SK-N-SH (cell line): ENCODE results near the gene ZNF679. TPM values are rescaled to one million over a fixed set of nuclear protein-coding genes. Genes with fewer than 3 reads are reported as not detected.

Experiments used
- CTCF ChIA-PET: fragments of 300-600, 350-600 bp; formaldehyde crosslinking; extraction: SDS; loops from one replicate; lab custom pipeline; 2021; lab: Yijun Ruan, JAX
- POLR2A ChIA-PET: fragments of 350-600 bp; sonication (Branson Sonifier 250); formaldehyde crosslinking; extraction: SDS; loops from one replicate; lab custom pipeline; 2020; ENCODE audit warnings: antibody characterized with exemption, inconsistent platforms; lab: Yijun Ruan, JAX
- DNase-seq: peaks from one replicate; pipeline ENCODE4 v3.0.0; 2012
- H2AFZ ChIP-seq: fragments of 200-600 bp; sonication (generic); 2 replicates; pipeline ENCODE4 v1.8.1; 2016; ENCODE audit warnings: antibody characterized with exemption, mild to moderate bottlenecking, low read depth
- H3F3A ChIP-seq: fragments of 200-600 bp; sonication (generic); replicated peaks from 2 replicates; pipeline ENCODE3; 2016; ENCODE audit warnings: antibody characterized with exemption, mild to moderate bottlenecking; ENCODE audit not compliant: insufficient read depth
- H3K27ac ChIP-seq, 2 experiments: fragments of 200-500 bp in 1 of 2; fragments of 200-600 bp in 1 of 2; sonication (Bioruptor generic) in 1 of 2; sonication (generic), shearing (Covaris generic) in 1 of 2; 2 replicates each; pipeline versions ENCODE4 v1.5.1 to v1.6.1; 2014 to 2016; ENCODE audit warnings: low read depth in 2 of 2, inconsistent platforms in 1 of 2, low read length in 1 of 2, mild to moderate bottlenecking in 1 of 2, mixed read lengths in 1 of 2
- H3K27me3 ChIP-seq: fragments of 200-600 bp; sonication (generic), shearing (Covaris generic); 2 replicates; pipeline ENCODE4 v1.6.1; 2016; ENCODE audit warnings: mixed run types; ENCODE audit not compliant: insufficient read depth
- H3K36me3 ChIP-seq, 2 experiments: fragments of 200-500 bp in 1 of 2; fragments of 200-600 bp in 1 of 2; sonication (Bioruptor generic) in 1 of 2; sonication (generic) in 1 of 2; replicated peaks in 1 of 2; 2 replicates each; pipeline versions ENCODE3 to v1.5.1; 2014 to 2016; ENCODE audit warnings: low read length in 1 of 2, mild to moderate bottlenecking in 1 of 2; ENCODE audit not compliant: insufficient read depth in 2 of 2, control insufficient read depth in 1 of 2
- H3K4me1 ChIP-seq, 2 experiments: fragments of 200-500 bp in 1 of 2; fragments of 200-600 bp in 1 of 2; sonication (Bioruptor generic) in 1 of 2; sonication (generic), shearing (Covaris generic) in 1 of 2; 2 replicates each; pipeline versions ENCODE4 v1.5.1 to v1.6.1; 2014 to 2016; ENCODE audit warnings: low read depth in 1 of 2, low read length in 1 of 2, mixed run types in 1 of 2; ENCODE audit not compliant: insufficient read depth in 2 of 2, control insufficient read depth in 1 of 2
- H3K4me2 ChIP-seq: fragments of 200-600 bp; sonication (generic), shearing (Covaris generic); 2 replicates; pipeline ENCODE4 v1.6.1; 2017; ENCODE audit warnings: mixed run types
- H3K4me3 ChIP-seq, 2 experiments: fragments of 200-500 bp in 1 of 2; fragments of 200-600 bp in 1 of 2; sonication (Bioruptor generic) in 1 of 2; sonication (generic), shearing (Covaris generic) in 1 of 2; 2 replicates each; pipeline versions ENCODE4 v1.5.1 to v1.8.1; 2014 to 2016; ENCODE audit warnings: low read depth in 2 of 2, inconsistent platforms in 1 of 2, low read length in 1 of 2, mild to moderate bottlenecking in 1 of 2, mixed read lengths in 1 of 2, moderate library complexity in 1 of 2
- H3K79me2 ChIP-seq: fragments of 200-600 bp; sonication (generic); 2 replicates; pipeline ENCODE4 v1.8.1; 2017; ENCODE audit warnings: mild to moderate bottlenecking; ENCODE audit not compliant: insufficient read depth
- H3K9ac ChIP-seq: fragments of 200-600 bp; sonication (generic); 2 replicates; pipeline ENCODE4 v1.6.1; 2017; ENCODE audit warnings: mixed run types
- H3K9me2 ChIP-seq: fragments of 200-600 bp; sonication (generic); 2 replicates; pipeline ENCODE4 v1.6.1; 2017; ENCODE audit warnings: mixed run types
- H3K9me3 ChIP-seq: fragments of 200-600 bp; sonication (generic); 2 replicates; pipeline ENCODE4 v1.6.1; 2017; ENCODE audit warnings: mixed run types, mild to moderate bottlenecking, moderate library complexity
- H4K20me1 ChIP-seq: fragments of 200-600 bp; sonication (generic); 2 replicates; pipeline ENCODE4 v1.6.1; 2017; ENCODE audit warnings: mild to moderate bottlenecking, mixed run types; ENCODE audit not compliant: insufficient read depth
- CHD2 ChIP-seq: fragments of 150-350 bp; IDR thresholded peaks from 2 replicates; pipeline ENCODE4 v1.6.1; 2018; ENCODE audit warnings: low read length; ENCODE audit not compliant: partially characterized antibody
- ELF1 ChIP-seq: IDR thresholded peaks from 2 replicates; pipeline ENCODE4 v1.4.0; 2012
- EP300 ChIP-seq, 2 experiments: IDR thresholded peaks; 2 replicates each; pipeline versions ENCODE4 v1.4.0 to v1.6.1; 2012; ENCODE audit warnings: borderline replicate concordance in 1 of 2, low read depth in 1 of 2, low read length in 1 of 2
- EZH2phosphoT487 ChIP-seq: fragments of 200-600 bp; sonication (generic); IDR thresholded peaks from 2 replicates; pipeline ENCODE4 v1.6.1; 2017; ENCODE audit warnings: low read depth, mixed run types, mild to moderate bottlenecking, antibody characterized with exemption, moderate library complexity, borderline replicate concordance
- MEF2A ChIP-seq: IDR thresholded peaks from 2 replicates; pipeline ENCODE4 v1.4.0; 2012; ENCODE audit warnings: low read depth, borderline replicate concordance
- NFIC ChIP-seq: IDR thresholded peaks from 2 replicates; pipeline ENCODE4 v1.4.0; 2012; ENCODE audit warnings: borderline replicate concordance
- POLR2AphosphoS5 ChIP-seq: IDR thresholded peaks from 2 replicates; pipeline ENCODE4 v1.6.1; 2012; ENCODE audit warnings: low read depth, low read length
- RCOR1 ChIP-seq: fragments of 150-350 bp; IDR thresholded peaks from 2 replicates; pipeline ENCODE4 v1.6.1; 2017; ENCODE audit warnings: antibody characterized with exemption, low read length
- SMC3 ChIP-seq: IDR thresholded peaks from 2 replicates; pipeline ENCODE4 v1.6.1; 2012; ENCODE audit warnings: low read depth, low read length, improper control_type of control experiment
- TAF1 ChIP-seq: IDR thresholded peaks from 2 replicates; pipeline ENCODE4 v1.6.1; 2012; ENCODE audit warnings: low read depth, mild to moderate bottlenecking, low read length, moderate library complexity, borderline replicate concordance
- TCF12 ChIP-seq: IDR thresholded peaks from 2 replicates; pipeline ENCODE4 v1.4.0; 2012
- WGBS: methylation state at CpG from one replicate; pipeline ENCODE4 v1.1.6; 2017; ENCODE audit warnings: low lambda C conversion rate; 5-methylcytosine and 5-hydroxymethylcytosine counted together
- polyA plus RNA-seq, 3 experiments: library from polyadenylated mRNA; depleted of rRNA; stranded (reverse); fragments of >200 nt; gene quantifications; 2 replicates each; pipeline ENCODE4 v1.2.3, GENCODE V29; 2012
- TF ChIP-seq, protein P1 (sequence below): IDR thresholded peaks from 2 replicates; pipeline ENCODE4 v1.4.0; 2012; ENCODE audit warnings: low read depth, borderline replicate concordance
- TF ChIP-seq, protein P2 (sequence below): fragments of 200-600 bp; sonication (generic); IDR thresholded peaks from 2 replicates; pipeline ENCODE4 v1.6.1; 2017; ENCODE audit warnings: antibody characterized with exemption, mild to moderate bottlenecking, moderate library complexity
- TF ChIP-seq, protein P3 (sequence below): fragments of 150-350 bp; IDR thresholded peaks from 2 replicates; pipeline ENCODE4 v1.6.1; 2017; ENCODE audit warnings: antibody characterized with exemption, low read length, low read depth, borderline replicate concordance
- TF ChIP-seq, protein P4 (sequence below): fragments of 150-350 bp; IDR thresholded peaks from 2 replicates; pipeline ENCODE4 v1.6.1; 2016; ENCODE audit warnings: mild to moderate bottlenecking, low read depth, low read length
- TF ChIP-seq, protein P5 (sequence below): IDR thresholded peaks from 2 replicates; pipeline ENCODE4 v1.4.0; 2012; ENCODE audit warnings: low read depth

The ZNF679 gene
- polyA plus RNA-seq, 1 of the 3 experiments (the other 2 are of a cell fraction) = not detected

DNA sequence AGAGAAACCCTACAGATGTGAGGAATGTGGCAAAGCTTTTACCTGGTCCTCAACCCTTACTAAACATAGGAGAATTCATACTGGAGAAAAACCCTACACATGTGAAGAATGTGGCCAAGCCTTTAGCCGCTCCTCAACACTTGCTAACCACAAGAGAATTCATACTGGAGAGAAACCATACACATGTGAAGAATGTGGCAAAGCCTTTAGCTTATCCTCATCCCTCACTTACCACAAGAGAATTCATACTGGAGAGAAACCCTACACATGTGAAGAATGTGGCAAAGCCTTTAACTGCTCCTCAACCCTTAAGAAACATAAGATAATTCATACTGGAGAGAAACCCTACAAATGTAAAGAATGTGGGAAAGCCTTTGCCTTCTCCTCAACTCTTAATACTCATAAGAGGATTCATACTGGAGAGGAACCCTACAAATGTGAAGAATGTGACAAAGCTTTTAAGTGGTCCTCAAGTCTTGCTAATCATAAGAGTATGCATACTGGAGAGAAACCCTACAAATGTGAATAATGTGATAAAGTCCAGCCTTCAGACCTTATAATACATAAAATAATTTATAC, 38.2 kb downstream of the ZNF679 start (continued):
- TF ChIP-seq, protein P1, sequence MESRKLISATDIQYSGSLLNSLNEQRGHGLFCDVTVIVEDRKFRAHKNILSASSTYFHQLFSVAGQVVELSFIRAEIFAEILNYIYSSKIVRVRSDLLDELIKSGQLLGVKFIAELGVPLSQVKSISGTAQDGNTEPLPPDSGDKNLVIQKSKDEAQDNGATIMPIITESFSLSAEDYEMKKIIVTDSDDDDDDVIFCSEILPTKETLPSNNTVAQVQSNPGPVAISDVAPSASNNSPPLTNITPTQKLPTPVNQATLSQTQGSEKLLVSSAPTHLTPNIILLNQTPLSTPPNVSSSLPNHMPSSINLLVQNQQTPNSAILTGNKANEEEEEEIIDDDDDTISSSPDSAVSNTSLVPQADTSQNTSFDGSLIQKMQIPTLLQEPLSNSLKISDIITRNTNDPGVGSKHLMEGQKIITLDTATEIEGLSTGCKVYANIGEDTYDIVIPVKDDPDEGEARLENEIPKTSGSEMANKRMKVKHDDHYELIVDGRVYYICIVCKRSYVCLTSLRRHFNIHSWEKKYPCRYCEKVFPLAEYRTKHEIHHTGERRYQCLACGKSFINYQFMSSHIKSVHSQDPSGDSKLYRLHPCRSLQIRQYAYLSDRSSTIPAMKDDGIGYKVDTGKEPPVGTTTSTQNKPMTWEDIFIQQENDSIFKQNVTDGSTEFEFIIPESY = no peak
- TF ChIP-seq TAF1 (no peak), EZH2phosphoT487 (no peak)

DNA sequence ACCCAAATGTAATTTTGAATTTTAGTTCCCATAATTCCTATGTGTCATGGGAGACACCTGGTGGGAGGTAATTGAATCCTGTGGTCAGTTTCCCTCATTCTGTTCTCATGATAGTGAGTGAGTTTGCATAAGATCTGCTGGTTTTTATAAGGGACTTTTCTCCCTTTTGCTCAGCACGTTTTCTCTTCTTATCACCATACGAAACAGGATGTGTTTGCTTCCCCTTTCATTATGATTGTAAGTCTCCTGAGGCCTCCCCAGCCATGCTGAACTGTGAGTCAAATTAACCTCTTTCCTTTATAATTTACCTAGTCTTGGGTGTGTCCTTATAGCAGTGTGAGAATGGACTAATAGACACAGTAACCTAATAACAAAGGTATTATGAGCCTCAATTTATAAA, 49.4 kb downstream of the ZNF679 start:
- H3K27ac ChIP-seq = no peak overlapping the region
- H3K4me1 ChIP-seq = no peaks in the 10 kb centered on the region
- H3K4me3 ChIP-seq = no peak overlapping the region
- no peak overlapping the region for H2AFZ ChIP-seq
- 6% methylated on average over 2 of the region's 2 CpGs for WGBS
- DNase-seq = no peak
- no peak overlapping the region for H3K4me2 ChIP-seq
- H4K20me1 ChIP-seq = no peaks in the 10 kb centered on the region
- H3K27me3 ChIP-seq = no peaks in the 10 kb centered on the region
- H3K36me3 ChIP-seq = no peaks in the 10 kb centered on the region
- H3F3A ChIP-seq = no peaks in the 10 kb centered on the region
- H3K9me2 ChIP-seq = no peaks in the 10 kb centered on the region
- no peak overlapping the region for H3K9ac ChIP-seq
- no peaks in the 10 kb centered on the region for H3K79me2 ChIP-seq
- ChIA-PET POLR2A (no interaction called here), CTCF (no interaction called here)
- no peak for TF ChIP-seq NFIC
- TF ChIP-seq CHD2 = no peak
- TF ChIP-seq, protein P1 = no peak
- TF ChIP-seq, protein P2, sequence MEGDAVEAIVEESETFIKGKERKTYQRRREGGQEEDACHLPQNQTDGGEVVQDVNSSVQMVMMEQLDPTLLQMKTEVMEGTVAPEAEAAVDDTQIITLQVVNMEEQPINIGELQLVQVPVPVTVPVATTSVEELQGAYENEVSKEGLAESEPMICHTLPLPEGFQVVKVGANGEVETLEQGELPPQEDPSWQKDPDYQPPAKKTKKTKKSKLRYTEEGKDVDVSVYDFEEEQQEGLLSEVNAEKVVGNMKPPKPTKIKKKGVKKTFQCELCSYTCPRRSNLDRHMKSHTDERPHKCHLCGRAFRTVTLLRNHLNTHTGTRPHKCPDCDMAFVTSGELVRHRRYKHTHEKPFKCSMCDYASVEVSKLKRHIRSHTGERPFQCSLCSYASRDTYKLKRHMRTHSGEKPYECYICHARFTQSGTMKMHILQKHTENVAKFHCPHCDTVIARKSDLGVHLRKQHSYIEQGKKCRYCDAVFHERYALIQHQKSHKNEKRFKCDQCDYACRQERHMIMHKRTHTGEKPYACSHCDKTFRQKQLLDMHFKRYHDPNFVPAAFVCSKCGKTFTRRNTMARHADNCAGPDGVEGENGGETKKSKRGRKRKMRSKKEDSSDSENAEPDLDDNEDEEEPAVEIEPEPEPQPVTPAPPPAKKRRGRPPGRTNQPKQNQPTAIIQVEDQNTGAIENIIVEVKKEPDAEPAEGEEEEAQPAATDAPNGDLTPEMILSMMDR = no peak
- TF ChIP-seq, protein P3, sequence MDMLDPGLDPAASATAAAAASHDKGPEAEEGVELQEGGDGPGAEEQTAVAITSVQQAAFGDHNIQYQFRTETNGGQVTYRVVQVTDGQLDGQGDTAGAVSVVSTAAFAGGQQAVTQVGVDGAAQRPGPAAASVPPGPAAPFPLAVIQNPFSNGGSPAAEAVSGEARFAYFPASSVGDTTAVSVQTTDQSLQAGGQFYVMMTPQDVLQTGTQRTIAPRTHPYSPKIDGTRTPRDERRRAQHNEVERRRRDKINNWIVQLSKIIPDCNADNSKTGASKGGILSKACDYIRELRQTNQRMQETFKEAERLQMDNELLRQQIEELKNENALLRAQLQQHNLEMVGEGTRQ = no peak
- TF ChIP-seq SMC3 = no peak
- TF ChIP-seq, protein P4, sequence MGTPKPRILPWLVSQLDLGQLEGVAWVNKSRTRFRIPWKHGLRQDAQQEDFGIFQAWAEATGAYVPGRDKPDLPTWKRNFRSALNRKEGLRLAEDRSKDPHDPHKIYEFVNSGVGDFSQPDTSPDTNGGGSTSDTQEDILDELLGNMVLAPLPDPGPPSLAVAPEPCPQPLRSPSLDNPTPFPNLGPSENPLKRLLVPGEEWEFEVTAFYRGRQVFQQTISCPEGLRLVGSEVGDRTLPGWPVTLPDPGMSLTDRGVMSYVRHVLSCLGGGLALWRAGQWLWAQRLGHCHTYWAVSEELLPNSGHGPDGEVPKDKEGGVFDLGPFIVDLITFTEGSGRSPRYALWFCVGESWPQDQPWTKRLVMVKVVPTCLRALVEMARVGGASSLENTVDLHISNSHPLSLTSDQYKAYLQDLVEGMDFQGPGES = no peak
- TF ChIP-seq ELF1 = no peak
- no peak for TF ChIP-seq TCF12
- no peak for TF ChIP-seq EP300 (IDR thresholded peaks at IDR 0.05; ENCODE audit: borderline replicate concordance in 1 of 2, low read depth in 1 of 2, low read length in 1 of 2)
- TF ChIP-seq, protein P5, sequence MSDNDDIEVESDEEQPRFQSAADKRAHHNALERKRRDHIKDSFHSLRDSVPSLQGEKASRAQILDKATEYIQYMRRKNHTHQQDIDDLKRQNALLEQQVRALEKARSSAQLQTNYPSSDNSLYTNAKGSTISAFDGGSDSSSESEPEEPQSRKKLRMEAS = no peak
- TF ChIP-seq POLR2AphosphoS5 = no peak
- TF ChIP-seq RCOR1 = no peak
- no peak for TF ChIP-seq MEF2A
- peaks cover 9% of the 10 kb centered on the region; the same call in 1 of the 2 replicates for H3K9me3 ChIP-seq
